GM12878 (cell line): ENCODE measurements around the gene SLC9A8. TPM values are rescaled to one million over a fixed set of nuclear protein-coding genes. Genes with fewer than 3 reads are reported as not detected.

ENCODE experiments used
- ATAC-seq: fragments of 200-7000 bp; cut with Tn5 transposase; 3 replicates; pipeline ENCODE4 v1.9.1; 2020; ENCODE audit warnings: mild to moderate bottlenecking, moderate library complexity
- BruUV-seq: library from RNA; stranded (reverse); fragments of 400-500 nt; replicated peaks from 2 replicates; lab custom pipeline; 2021; lab: Mats Ljungman, UMichigan
- CTCF ChIA-PET: fragments of 300-600 bp; sonication (Branson Sonifier 250); formaldehyde crosslinking; extraction: SDS; loops from one replicate; lab custom pipeline; 2021; ENCODE audit warnings: inconsistent platforms; lab: Yijun Ruan, JAX
- POLR2A ChIA-PET: fragments of 350-600 bp; formaldehyde crosslinking; extraction: SDS; loops from one replicate; lab custom pipeline; 2021; ENCODE audit warnings: inconsistent platforms; lab: Charles Lee
- RAD21 ChIA-PET: fragments of 300-600 bp; sonication (Branson Sonifier 250); formaldehyde crosslinking; loops from one replicate; lab custom pipeline; 2023; ENCODE audit warnings: antibody characterized with exemption; ENCODE audit not compliant: unreplicated experiment; lab: Charles Lee
- SMC1A ChIA-PET: fragments of 300-600 bp; sonication (Branson Sonifier 250); formaldehyde crosslinking; loops from one replicate; lab custom pipeline; 2023; ENCODE audit not compliant: unreplicated experiment, uncharacterized antibody; lab: Charles Lee
- DNase-seq: peaks from one replicate; pipeline ENCODE4 v3.0.0-alpha.2; 2011; ENCODE audit warnings: low read depth, low spot score
- FAIRE-seq: peaks from 3 replicates; lab custom pipeline; 2011; peaks lifted over from hg19 to GRCh38; lab: Jason Lieb, UNC
- H2AFZ ChIP-seq: 2 replicates; pipeline ENCODE4 v1.6.0; 2011; ENCODE audit warnings: low read depth, low read length, control low read depth; ENCODE audit not compliant: control insufficient read depth
- H3K27ac ChIP-seq: 2 replicates; pipeline ENCODE4 v1.5.1; 2011; ENCODE audit warnings: control low read depth; ENCODE audit not compliant: control insufficient read depth, insufficient read depth
- H3K27me3 ChIP-seq, 2 experiments: replicated peaks in 1 of 2; 2 replicates each; pipeline versions ENCODE4 v1.6.0 to v1.6.1; 2011; ENCODE audit warnings: low read length in 1 of 2; ENCODE audit not compliant: control insufficient read depth in 2 of 2, insufficient read depth in 2 of 2
- H3K36me3 ChIP-seq, 2 experiments: 2 replicates each; pipeline ENCODE4 v1.5.1; 2011; ENCODE audit warnings: low read length in 1 of 2; ENCODE audit not compliant: control insufficient read depth in 2 of 2, insufficient read depth in 2 of 2
- H3K4me1 ChIP-seq: 2 replicates; pipeline ENCODE4 v1.6.1; 2011; ENCODE audit warnings: mild to moderate bottlenecking, low read length, moderate library complexity, mixed read lengths; ENCODE audit not compliant: control insufficient read depth, insufficient read depth
- H3K4me2 ChIP-seq: 2 replicates; pipeline ENCODE4 v1.6.0; 2011; ENCODE audit warnings: control low read depth; ENCODE audit not compliant: control insufficient read depth, insufficient read depth
- H3K4me3 ChIP-seq: fragments of 200-600 bp; sonication (generic); 2 replicates; pipeline ENCODE4 v1.5.1; 2016
- H3K79me2 ChIP-seq: 2 replicates; pipeline ENCODE4 v1.6.0; 2011; ENCODE audit warnings: low read length; ENCODE audit not compliant: control insufficient read depth, insufficient read depth
- H3K9ac ChIP-seq: 2 replicates; pipeline ENCODE4 v1.8.0; 2011; ENCODE audit warnings: low read length, control low read depth, mixed read lengths; ENCODE audit not compliant: control insufficient read depth, insufficient read depth
- H3K9me3 ChIP-seq: replicated peaks from 3 replicates; pipeline ENCODE4 v1.5.1; 2011; ENCODE audit warnings: mild to moderate bottlenecking, low read length; ENCODE audit not compliant: control insufficient read depth, insufficient read depth
- H4K20me1 ChIP-seq: 2 replicates; pipeline ENCODE4 v1.6.0; 2011; ENCODE audit not compliant: control insufficient read depth, insufficient read depth
- HDAC2 ChIP-seq: fragments of 200-600 bp; sonication (generic); IDR thresholded peaks from 2 replicates; pipeline ENCODE4 v1.6.1; 2017
- NFYA ChIP-seq: IDR thresholded peaks from 2 replicates; pipeline ENCODE4 v1.6.1; 2011; ENCODE audit warnings: low read depth, mild to moderate bottlenecking, low read length, improper control_type of control experiment, borderline replicate concordance
- NFYB ChIP-seq: IDR thresholded peaks from 2 replicates; pipeline ENCODE4 v1.6.1; 2011; ENCODE audit warnings: low read depth, mild to moderate bottlenecking, low read length, improper control_type of control experiment, moderate library complexity; ENCODE audit not compliant: insufficient read depth
- NR2F1 ChIP-seq: fragments of 450-650 bp; conservative IDR thresholded peaks from 2 replicates; pipeline ENCODE4 v1.6.1; 2017; ENCODE audit warnings: mild to moderate bottlenecking
- RAD21 ChIP-seq: IDR thresholded peaks from 2 replicates; pipeline ENCODE4 v1.6.1; 2011; ENCODE audit warnings: mild to moderate bottlenecking, low read depth, low read length, moderate library complexity; ENCODE audit not compliant: insufficient read depth
- SMC3 ChIP-seq: IDR thresholded peaks from 2 replicates; pipeline ENCODE4 v1.6.1; 2011; ENCODE audit warnings: low read length, improper control_type of control experiment, borderline replicate concordance
- SREBF2 ChIP-seq: IDR thresholded peaks from 2 replicates; pipeline ENCODE4 v1.6.1; 2012; ENCODE audit warnings: mild to moderate bottlenecking, low read length
- YY1 ChIP-seq: IDR thresholded peaks from 2 replicates; pipeline ENCODE4 v1.6.1; 2011; ENCODE audit warnings: low read depth, mild to moderate bottlenecking, low read length
- ZNF384 ChIP-seq: IDR thresholded peaks from 2 replicates; pipeline ENCODE4 v1.6.1; 2012; ENCODE audit warnings: low read depth, mild to moderate bottlenecking, low read length, improper control_type of control experiment, borderline replicate concordance
- WGBS: methylation state at CpG from one replicate; pipeline ENCODE4 v1.1.6; 2016; ENCODE audit warnings: low lambda C conversion rate; ENCODE audit not compliant: insufficient replicate concordance, insufficient coverage; ENCODE audit errors: missing lambda C conversion rate; 5-methylcytosine and 5-hydroxymethylcytosine counted together
- in situ Hi-C: fragments of 300-500 bp; cut with MboI; formaldehyde crosslinking; loops from 9 replicates; pipeline ENCODE4 v1.14.3; 2018; ENCODE audit warnings: mixed read lengths
- intact Hi-C: fragments of 100-400 bp; cut with micrococcal nuclease; formaldehyde crosslinking; loops from one replicate; pipeline ENCODE4 v1.14.2; 2022; ENCODE audit not compliant: unreplicated experiment
- polyA plus RNA-seq, 11 experiments: library from polyadenylated mRNA; depleted of rRNA in 4 of 11; unstranded in 6 of 11; stranded (reverse) in 5 of 11; fragments of >200 nt; fragmentation: Nextera tagmentation in 4 of 11; fragmentation: Illumina TruSeq in 1 of 11; extraction: Ambion mirVana in 4 of 11; extraction: Trizol in 1 of 11; gene quantifications; 1 replicate in 1 of 11; 2 replicates in 10 of 11; pipeline versions ENCODE4 v1.2.1 to v1.2.3, GENCODE V29; 2011 to 2016; ENCODE audit warnings: inconsistent platforms in 2 of 11, missing spikeins in 2 of 11, low read depth in 1 of 11
- total RNA-seq, 4 experiments: library from RNA; depleted of rRNA in 3 of 4; stranded (reverse); fragments of >200 nt in 3 of 4; fragmentation: Illumina TruSeq in 1 of 4; extraction: Trizol in 1 of 4; gene quantifications; 2 replicates each; pipeline versions ENCODE4 v1.2.1 to v1.2.3, GENCODE V29; 2013 to 2021
- TF ChIP-seq, protein P1 (sequence below): IDR thresholded peaks from 2 replicates; pipeline ENCODE4 v1.6.1; 2012; ENCODE audit warnings: improper control_type of control experiment, low read depth, low read length; ENCODE audit not compliant: insufficient replicate concordance
- TF ChIP-seq, protein P2 (sequence below): fragments of 450-650 bp; formaldehyde crosslinking; IDR thresholded peaks from 2 replicates; pipeline ENCODE4 v1.5.0; 2022; ENCODE audit warnings: mild to moderate bottlenecking, missing genetic modification characterization

Gene SLC9A8
- total and polyA plus RNA-seq, 10 of the 15 experiments (the other 5 are each of a cell fraction or from before 2014, with no cell fraction given): 0.40 to 15.5 (median 6.5) TPM

DNA sequence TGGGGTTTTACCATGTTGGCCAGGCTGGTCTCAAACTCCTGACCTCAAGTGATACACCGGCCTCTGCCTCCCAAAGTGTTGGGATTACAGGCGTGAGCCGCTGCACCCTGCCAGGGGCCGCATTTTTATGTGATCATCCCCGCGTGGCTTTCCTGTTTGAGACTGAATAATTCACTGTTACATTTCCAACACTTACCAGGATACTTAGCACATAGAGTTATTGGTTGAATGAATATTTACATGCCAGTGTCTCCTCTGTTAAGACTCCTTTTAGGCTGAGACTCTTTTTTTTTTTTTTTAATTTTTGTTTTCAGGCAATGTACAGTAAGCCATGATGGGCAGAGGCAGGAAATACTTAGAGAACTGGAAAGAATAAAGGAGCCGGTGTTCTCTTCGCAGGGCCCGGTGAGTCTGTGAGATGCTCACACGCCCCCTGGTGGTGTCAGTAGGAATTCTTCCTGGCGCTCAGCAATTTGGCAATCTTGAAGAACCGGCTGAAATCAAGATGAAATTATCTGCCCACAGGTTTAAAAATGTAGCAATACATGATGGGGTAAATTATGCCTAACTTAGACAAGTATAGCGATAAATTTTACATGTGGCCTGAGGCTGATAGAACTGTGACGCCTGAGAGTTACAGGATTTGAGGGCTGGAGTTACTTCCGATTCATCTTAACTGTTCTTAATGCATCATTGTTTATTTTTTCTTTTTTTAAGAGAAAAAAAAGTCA is 115.9 kb downstream of the SLC9A8 start:
- H3K79me2 ChIP-seq: no peaks in the 10 kb centered on the region
- CTCF ChIA-PET: interaction anchor here (1.0 to 3.9 kb wide), 6 partner anchors 10 to 387 kb away, joined by 3 to 18 read pairs (median 4); no protein-coding TSS in a partner anchor
- no peaks in the 10 kb centered on the region for H3K27me3 ChIP-seq
- intact Hi-C loops: loop anchor here (2.0 kb wide), 2 partner anchors 318 to 386 kb away; no protein-coding TSS in a partner anchor
- WGBS: 17% methylated on average over 15 of the region's 15 CpGs
- ATAC-seq (peak; percentile 93), FAIRE-seq (peak; percentile 90), DNase-seq (no peak)
- H3K27ac ChIP-seq: no peak overlapping the region
- 0 out of 2 replicates have a peak overlapping the region, but pooled peaks have one; percentile 18 for H3K4me2 ChIP-seq
- POLR2A ChIA-PET: no interaction called here
- no peaks in the 10 kb centered on the region for H3K36me3 ChIP-seq
- peak overlapping the region; percentile 25 for H2AFZ ChIP-seq
- no peak overlapping the region for H3K9ac ChIP-seq
- in situ Hi-C loops: loop anchor here (5.0 kb wide), 1 partner anchor 316 kb away; no protein-coding TSS in a partner anchor
- no TSS peak for BruUV-seq
- SMC1A ChIA-PET: interaction anchor here (0.9 to 1.4 kb wide), 3 partner anchors 12 to 82 kb away, joined by 3 to 4 read pairs (median 3); no protein-coding TSS in a partner anchor
- H3K4me1 ChIP-seq: no peaks in the 10 kb centered on the region
- H3K4me3 ChIP-seq: no peak overlapping the region
- no peaks in the 10 kb centered on the region for H3K9me3 ChIP-seq
- RAD21 ChIA-PET: interaction anchor here (1.0 kb wide), 1 partner anchor 12 kb away, joined by 4 read pairs; no protein-coding TSS in a partner anchor
- H4K20me1 ChIP-seq: no peaks in the 10 kb centered on the region
- TF ChIP-seq SMC3 (peak; percentile 89), NFYB (no peak), NR2F1 (no peak), SREBF2 (no peak), YY1 (peak; percentile 73; the same call in 1 of the 2 replicates), HDAC2 (no peak), ZNF384 (peak; percentile 37; the same call in 1 of the 2 replicates), NFYA (no peak), RAD21 (peak; percentile 81)
- TF ChIP-seq, protein P1, sequence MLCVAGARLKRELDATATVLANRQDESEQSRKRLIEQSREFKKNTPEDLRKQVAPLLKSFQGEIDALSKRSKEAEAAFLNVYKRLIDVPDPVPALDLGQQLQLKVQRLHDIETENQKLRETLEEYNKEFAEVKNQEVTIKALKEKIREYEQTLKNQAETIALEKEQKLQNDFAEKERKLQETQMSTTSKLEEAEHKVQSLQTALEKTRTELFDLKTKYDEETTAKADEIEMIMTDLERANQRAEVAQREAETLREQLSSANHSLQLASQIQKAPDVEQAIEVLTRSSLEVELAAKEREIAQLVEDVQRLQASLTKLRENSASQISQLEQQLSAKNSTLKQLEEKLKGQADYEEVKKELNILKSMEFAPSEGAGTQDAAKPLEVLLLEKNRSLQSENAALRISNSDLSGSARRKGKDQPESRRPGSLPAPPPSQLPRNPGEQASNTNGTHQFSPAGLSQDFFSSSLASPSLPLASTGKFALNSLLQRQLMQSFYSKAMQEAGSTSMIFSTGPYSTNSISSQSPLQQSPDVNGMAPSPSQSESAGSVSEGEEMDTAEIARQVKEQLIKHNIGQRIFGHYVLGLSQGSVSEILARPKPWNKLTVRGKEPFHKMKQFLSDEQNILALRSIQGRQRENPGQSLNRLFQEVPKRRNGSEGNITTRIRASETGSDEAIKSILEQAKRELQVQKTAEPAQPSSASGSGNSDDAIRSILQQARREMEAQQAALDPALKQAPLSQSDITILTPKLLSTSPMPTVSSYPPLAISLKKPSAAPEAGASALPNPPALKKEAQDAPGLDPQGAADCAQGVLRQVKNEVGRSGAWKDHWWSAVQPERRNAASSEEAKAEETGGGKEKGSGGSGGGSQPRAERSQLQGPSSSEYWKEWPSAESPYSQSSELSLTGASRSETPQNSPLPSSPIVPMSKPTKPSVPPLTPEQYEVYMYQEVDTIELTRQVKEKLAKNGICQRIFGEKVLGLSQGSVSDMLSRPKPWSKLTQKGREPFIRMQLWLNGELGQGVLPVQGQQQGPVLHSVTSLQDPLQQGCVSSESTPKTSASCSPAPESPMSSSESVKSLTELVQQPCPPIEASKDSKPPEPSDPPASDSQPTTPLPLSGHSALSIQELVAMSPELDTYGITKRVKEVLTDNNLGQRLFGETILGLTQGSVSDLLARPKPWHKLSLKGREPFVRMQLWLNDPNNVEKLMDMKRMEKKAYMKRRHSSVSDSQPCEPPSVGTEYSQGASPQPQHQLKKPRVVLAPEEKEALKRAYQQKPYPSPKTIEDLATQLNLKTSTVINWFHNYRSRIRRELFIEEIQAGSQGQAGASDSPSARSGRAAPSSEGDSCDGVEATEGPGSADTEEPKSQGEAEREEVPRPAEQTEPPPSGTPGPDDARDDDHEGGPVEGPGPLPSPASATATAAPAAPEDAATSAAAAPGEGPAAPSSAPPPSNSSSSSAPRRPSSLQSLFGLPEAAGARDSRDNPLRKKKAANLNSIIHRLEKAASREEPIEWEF: no peak
- TF ChIP-seq, protein P2, sequence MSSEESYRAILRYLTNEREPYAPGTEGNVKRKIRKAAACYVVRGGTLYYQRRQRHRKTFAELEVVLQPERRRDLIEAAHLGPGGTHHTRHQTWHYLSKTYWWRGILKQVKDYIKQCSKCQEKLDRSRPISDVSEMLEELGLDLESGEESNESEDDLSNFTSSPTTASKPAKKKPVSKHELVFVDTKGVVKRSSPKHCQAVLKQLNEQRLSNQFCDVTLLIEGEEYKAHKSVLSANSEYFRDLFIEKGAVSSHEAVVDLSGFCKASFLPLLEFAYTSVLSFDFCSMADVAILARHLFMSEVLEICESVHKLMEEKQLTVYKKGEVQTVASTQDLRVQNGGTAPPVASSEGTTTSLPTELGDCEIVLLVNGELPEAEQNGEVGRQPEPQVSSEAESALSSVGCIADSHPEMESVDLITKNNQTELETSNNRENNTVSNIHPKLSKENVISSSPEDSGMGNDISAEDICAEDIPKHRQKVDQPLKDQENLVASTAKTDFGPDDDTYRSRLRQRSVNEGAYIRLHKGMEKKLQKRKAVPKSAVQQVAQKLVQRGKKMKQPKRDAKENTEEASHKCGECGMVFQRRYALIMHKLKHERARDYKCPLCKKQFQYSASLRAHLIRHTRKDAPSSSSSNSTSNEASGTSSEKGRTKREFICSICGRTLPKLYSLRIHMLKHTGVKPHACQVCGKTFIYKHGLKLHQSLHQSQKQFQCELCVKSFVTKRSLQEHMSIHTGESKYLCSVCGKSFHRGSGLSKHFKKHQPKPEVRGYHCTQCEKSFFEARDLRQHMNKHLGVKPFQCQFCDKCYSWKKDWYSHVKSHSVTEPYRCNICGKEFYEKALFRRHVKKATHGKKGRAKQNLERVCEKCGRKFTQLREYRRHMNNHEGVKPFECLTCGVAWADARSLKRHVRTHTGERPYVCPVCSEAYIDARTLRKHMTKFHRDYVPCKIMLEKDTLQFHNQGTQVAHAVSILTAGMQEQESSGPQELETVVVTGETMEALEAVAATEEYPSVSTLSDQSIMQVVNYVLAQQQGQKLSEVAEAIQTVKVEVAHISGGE (CRISPR knock-in tag): no peak
